Right lobe of liver (tissue), 4 donors: ENCODE measurements around the gene KCNA4.

Source experiments
- CTCF ChIP-seq, 4 donors: fragments of 200-600 bp in 3 of 4; fragments of 450-650 bp in 1 of 4; IDR thresholded peaks; one replicate each; pipeline versions ENCODE4 v1.5.1 to v1.8.0; 2016 to 2022; ENCODE audit warnings: antibody characterized with exemption in 4 of 4, mild to moderate bottlenecking in 2 of 4
- POLR2A ChIP-seq: fragments of 450-650 bp; IDR thresholded peaks from one replicate; pipeline ENCODE4 v1.6.1; 2017; ENCODE audit warnings: antibody characterized with exemption, mild to moderate bottlenecking
- donor health status: DM: no; HTN: no; CAD: no.
- donor health status: DM: no; HTN: no; CAD: no.
- donor health status: DM: no; HTN: yes; CAD: no.

GRCh38 chr11:30045144-30045543 is 28.3 kb upstream of the KCNA4 start:
- TF ChIP-seq CTCF (IDR thresholded peaks at IDR 0.05) (no peak), POLR2A (no peak)
